ENCODE data around the gene SNX17. TPM values are rescaled to one million over a fixed set of nuclear protein-coding genes. Genes with fewer than 3 reads are reported as not detected.
A peak's percentile ranks its signal among the peaks of the same experiment; 100 is the strongest.

Gene SNX17
- total and polyA plus RNA-seq, 2 of the 13 experiments (the other 11 are each of a cell fraction or from before 2014, with no cell fraction given) = 75.0 to 109 TPM

- TF ChIP-seq ZNF280D (CRISPR knock-in tag; IDR thresholded peaks at IDR 0.05) = no peak
- TF ChIP-seq, protein P1, sequence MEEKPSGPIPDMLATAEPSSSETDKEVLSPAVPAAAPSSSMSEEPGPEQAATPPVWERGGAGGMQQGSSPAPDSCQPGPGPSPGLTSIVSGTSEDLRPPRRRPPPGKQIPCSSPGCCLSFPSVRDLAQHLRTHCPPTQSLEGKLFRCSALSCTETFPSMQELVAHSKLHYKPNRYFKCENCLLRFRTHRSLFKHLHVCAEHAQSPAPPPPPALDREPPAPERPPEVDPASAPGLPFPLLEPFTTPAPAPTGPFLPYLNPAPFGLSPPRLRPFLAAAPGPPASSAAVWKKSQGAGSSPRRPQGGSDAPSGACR (CRISPR knock-in tag; IDR thresholded peaks at IDR 0.05) = peak; percentile 4; the same call in 1 of the 2 replicates
- peak; percentile 5 for TF ChIP-seq PHF8 (CRISPR knock-in tag; IDR thresholded peaks at IDR 0.05)
- peak; percentile 83; the same call in 1 of the 2 replicates for TF ChIP-seq ZNF782 (CRISPR knock-in tag; IDR thresholded peaks at IDR 0.05; ENCODE audit: borderline replicate concordance)
- peak; percentile 35; the same call in 1 of the 2 replicates for TF ChIP-seq MXD4 (CRISPR knock-in tag; IDR thresholded peaks at IDR 0.05)
- TF ChIP-seq RELA (CRISPR knock-in tag; IDR thresholded peaks at IDR 0.05) = no peak; the same call in 1 of the 2 replicates
- no peak for TF ChIP-seq ELF3 (CRISPR knock-in tag; IDR thresholded peaks at IDR 0.05)
- TF ChIP-seq ZNF549 (CRISPR knock-in tag; IDR thresholded peaks at IDR 0.05) = no peak
- no peak; the same call in 1 of the 2 replicates for TF ChIP-seq ZNF563 (CRISPR knock-in tag; IDR thresholded peaks at IDR 0.05)
- TF ChIP-seq ZFAT (CRISPR knock-in tag; conservative IDR thresholded peaks at IDR 0.05) = 0 out of 2 replicates have a peak, but pooled peaks have one; percentile 15
- no peak; the same call in 1 of the 2 replicates for TF ChIP-seq ZNF333 (CRISPR knock-in tag; IDR thresholded peaks at IDR 0.05; ENCODE audit: borderline replicate concordance)
- TF ChIP-seq ZBTB38 (CRISPR knock-in tag; IDR thresholded peaks at IDR 0.05) = no peak
- TF ChIP-seq ZNF30 (CRISPR knock-in tag; IDR thresholded peaks at IDR 0.05) = peak; percentile 95; the same call in 1 of the 2 replicates
- 0 out of 2 replicates have a peak, but pooled peaks have one; percentile 81 for TF ChIP-seq ZNF879 (CRISPR knock-in tag; IDR thresholded peaks at IDR 0.05)
- 0 out of 2 replicates have a peak, but pooled peaks have one; percentile 23 for TF ChIP-seq PAWR (CRISPR knock-in tag; IDR thresholded peaks at IDR 0.05; ENCODE audit: borderline replicate concordance)
- no peak for TF ChIP-seq YEATS4 (CRISPR knock-in tag; IDR thresholded peaks at IDR 0.05; ENCODE audit: borderline replicate concordance)
- TF ChIP-seq ZNF20 (CRISPR knock-in tag; IDR thresholded peaks at IDR 0.05) = peak; percentile 2; the same call in 1 of the 2 replicates
- TF ChIP-seq HIVEP1 (CRISPR knock-in tag; IDR thresholded peaks at IDR 0.05) = no peak
- peak; percentile 86 for TF ChIP-seq AGO2 (optimal IDR thresholded peaks at IDR 0.05; ENCODE audit: low read depth, low read length)
- peak; percentile 85 for TF ChIP-seq ZSCAN12 (CRISPR knock-in tag; IDR thresholded peaks at IDR 0.05)
- TF ChIP-seq YEATS2 (CRISPR knock-in tag; IDR thresholded peaks at IDR 0.05; ENCODE audit: borderline replicate concordance) = no peak
- TF ChIP-seq HDAC1 (CRISPR knock-in tag; IDR thresholded peaks at IDR 0.05) = no peak
- TF ChIP-seq ZIK1 (CRISPR knock-in tag; IDR thresholded peaks at IDR 0.05; ENCODE audit: borderline replicate concordance, low read depth) = 0 out of 2 replicates have a peak, but pooled peaks have one; percentile 9
- no peak for TF ChIP-seq FIP1L1 (IDR thresholded peaks at IDR 0.05; ENCODE audit: borderline replicate concordance, insufficient read depth, low read depth, low read length)
- 0 out of 2 replicates have a peak, but pooled peaks have one; percentile 11 for TF ChIP-seq ZBTB20 (CRISPR knock-in tag; IDR thresholded peaks at IDR 0.05; ENCODE audit: borderline replicate concordance, low read depth)
- TF ChIP-seq ZNF329 (CRISPR knock-in tag; IDR thresholded peaks at IDR 0.05; ENCODE audit: low read depth) = peak; percentile 17
- peak; percentile 85; the same call in 1 of the 2 replicates for TF ChIP-seq ZBTB42 (CRISPR knock-in tag; IDR thresholded peaks at IDR 0.05)
- TF ChIP-seq ZBTB7A (CRISPR knock-in tag; IDR thresholded peaks at IDR 0.05) = peak; percentile 52; the same call in 1 of the 2 replicates
Measured at GRCh38 chr2:27370816-27371620, 602 bp downstream of the SNX17 start (continued).

Measured in HepG2 (cell line).